Uterus (tissue), 4 donors: ENCODE results near the gene RBM26. TPM values are rescaled to one million over a fixed set of nuclear protein-coding genes. Genes with fewer than 3 reads are reported as not detected.

ENCODE experiments used
- DNase-seq, 2 donors: peaks; one replicate each; pipeline ENCODE4 v3.0.0-alpha.2; 2019 to 2020
- H3K27ac ChIP-seq, 2 donors: fragments of 200-600 bp; sonication (generic); 1 replicate in 1 of 2; 2 replicates in 1 of 2; pipeline ENCODE4 v1.5.1; 2016 to 2018
- H3K27me3 ChIP-seq, 2 donors: fragments of 200-600 bp; sonication (generic); one replicate each; pipeline ENCODE4 v1.5.1; 2018 to 2019; ENCODE audit warnings: control low read depth in 1 of 2
- H3K36me3 ChIP-seq, 2 donors: fragments of 200-600 bp; sonication (generic); one replicate each; pipeline ENCODE4 v1.5.1; 2019; ENCODE audit warnings: control low read depth in 1 of 2
- H3K4me1 ChIP-seq, 2 donors: fragments of 200-600 bp; sonication (generic); one replicate each; pipeline ENCODE4 v1.5.1; 2018 to 2019; ENCODE audit warnings: control low read depth in 1 of 2
- H3K4me3 ChIP-seq, 2 donors: fragments of 200-600 bp; sonication (generic); 1 replicate in 1 of 2; 2 replicates in 1 of 2; pipeline ENCODE4 v1.5.1; 2018 to 2019; ENCODE audit warnings: mild to moderate bottlenecking in 1 of 2
- H3K9me3 ChIP-seq, 2 donors: fragments of 200-600 bp; sonication (generic); one replicate each; pipeline ENCODE4 v1.5.1; 2019; ENCODE audit warnings: control low read depth in 1 of 2
- CTCF ChIP-seq, 4 experiments: fragments of 200-600 bp in 2 of 4; fragments of 450-650 bp in 2 of 4; sonication (generic) in 2 of 4; IDR thresholded peaks; one replicate each; pipeline ENCODE4 v1.5.1; 2016 to 2019; ENCODE audit warnings: antibody characterized with exemption in 4 of 4, mild to moderate bottlenecking in 2 of 4, moderate library complexity in 1 of 4
- POLR2A ChIP-seq, 2 donors: fragments of 450-650 bp; IDR thresholded peaks; one replicate each; pipeline ENCODE4 v1.6.1; 2016; ENCODE audit warnings: antibody characterized with exemption in 2 of 2, mild to moderate bottlenecking in 1 of 2, moderate library complexity in 1 of 2
- intact Hi-C: fragments of 100-400 bp; cut with DNase I; formaldehyde crosslinking; loops from one replicate; pipeline ENCODE4 v1.15.1; 2023; ENCODE audit warnings: low total_unique reads
- total RNA-seq, 4 donors: library from RNA; depleted of rRNA in 3 of 4; stranded (reverse); fragments of >200 nt in 3 of 4; gene quantifications; one replicate each; pipeline versions ENCODE4 v1.1.0 to v1.2.4, GENCODE V29; 2014 to 2023
- donor health status: DM: yes; HTN: yes; CAD: no.

The RBM26 gene
- total RNA-seq, 4 donors from 2014 or later, result 33.8 to 83.8 (median 54.5) TPM

GRCh38 chr13:79307433-79307861 lies 98.6 kb downstream of the RBM26 start:
- intact Hi-C loops, result no loop called here
- H3K27ac ChIP-seq, result no peak overlapping the region

GRCh38 chr13:79306650-79307049 lies 99.4 kb downstream of the RBM26 start:
- TF ChIP-seq POLR2A (IDR thresholded peaks at IDR 0.05) (no peak), CTCF (IDR thresholded peaks at IDR 0.05) (no peak)
- intact Hi-C loops, result no loop called here
- no peak overlapping the region for H3K27ac ChIP-seq
- no peak overlapping the region for H3K4me3 ChIP-seq
- no peaks in the 10 kb centered on the region for H3K4me1 ChIP-seq
- no peak for DNase-seq
- H3K36me3 ChIP-seq, result no peaks in the 10 kb centered on the region
- H3K27me3 ChIP-seq, result no peaks in the 10 kb centered on the region
- H3K9me3 ChIP-seq, result no peaks in the 10 kb centered on the region

More at GRCh38 chr13:79307433-79307861, 98.6 kb downstream of the RBM26 start:
- Histone ChIP-seq H3K4me3 (no peak overlapping the region), H3K36me3 (no peaks in the 10 kb centered on the region), H3K9me3 (no peaks in the 10 kb centered on the region), H3K27me3 (no peaks in the 10 kb centered on the region), H3K4me1 (no peaks in the 10 kb centered on the region)
- TF ChIP-seq CTCF (IDR thresholded peaks at IDR 0.05) (no peak), POLR2A (IDR thresholded peaks at IDR 0.05) (no peak)
- no peak for DNase-seq

- TF ChIP-seq CTCF (IDR thresholded peaks at IDR 0.05) (no peak), POLR2A (IDR thresholded peaks at IDR 0.05) (no peak)
- Histone ChIP-seq H3K27ac (no peak overlapping the region), H3K36me3 (no peaks in the 10 kb centered on the region), H3K27me3 (no peaks in the 10 kb centered on the region), H3K9me3 (no peaks in the 10 kb centered on the region), H3K4me3 (no peak overlapping the region), H3K4me1 (no peaks in the 10 kb centered on the region)
- DNase-seq, result no peak
- intact Hi-C loops, result no loop called here
Observed at GRCh38 chr13:79297128-79297527, 108.9 kb downstream of the RBM26 start.

- DNase-seq, result no peak
- H3K4me3 ChIP-seq, result no peak overlapping the region
- no peak for TF ChIP-seq CTCF (IDR thresholded peaks at IDR 0.05)
- no peak for TF ChIP-seq POLR2A (IDR thresholded peaks at IDR 0.05)
- H3K27ac ChIP-seq, result no peak overlapping the region
- H3K36me3 ChIP-seq, result no peaks in the 10 kb centered on the region
- no peaks in the 10 kb centered on the region for H3K9me3 ChIP-seq
- no peaks in the 10 kb centered on the region for H3K27me3 ChIP-seq
- no peaks in the 10 kb centered on the region for H3K4me1 ChIP-seq
- intact Hi-C loops, result no loop called here
Observed at GRCh38 chr13:79295906-79296706, 109.9 kb downstream of the RBM26 start.

GRCh38 chr13:79290595-79291244 lies 115.3 kb downstream of the RBM26 start:
- H3K36me3 ChIP-seq, result no peaks in the 10 kb centered on the region
- no peaks in the 10 kb centered on the region for H3K9me3 ChIP-seq
- no peaks in the 10 kb centered on the region for H3K27me3 ChIP-seq
- intact Hi-C loops, result no loop called here
- H3K27ac ChIP-seq, result no peak overlapping the region
- DNase-seq, result no peak
- no peak overlapping the region for H3K4me3 ChIP-seq
- no peak for TF ChIP-seq POLR2A (IDR thresholded peaks at IDR 0.05)
- no peaks in the 10 kb centered on the region for H3K4me1 ChIP-seq
